GM19467 (cell line): ENCODE data around the gene IQGAP2.
"Not testable (repeated sequence)": the region's sequence is repeated elsewhere in the genome, so short reads cannot be mapped to it uniquely, and the experiment has no call there.

Experiments used
- ATAC-seq: cut with Tn5 transposase; IDR thresholded peaks from one replicate; pipeline ENCODE4 v1.9.1; 2021; ENCODE audit warnings: mild to moderate bottlenecking, moderate library complexity; ENCODE audit not compliant: unreplicated experiment

IQGAP2 gene

GRCh38 chr5:76723906-76724305 lies 320.8 kb downstream of the IQGAP2 start:
- no peak for ATAC-seq

DNA sequence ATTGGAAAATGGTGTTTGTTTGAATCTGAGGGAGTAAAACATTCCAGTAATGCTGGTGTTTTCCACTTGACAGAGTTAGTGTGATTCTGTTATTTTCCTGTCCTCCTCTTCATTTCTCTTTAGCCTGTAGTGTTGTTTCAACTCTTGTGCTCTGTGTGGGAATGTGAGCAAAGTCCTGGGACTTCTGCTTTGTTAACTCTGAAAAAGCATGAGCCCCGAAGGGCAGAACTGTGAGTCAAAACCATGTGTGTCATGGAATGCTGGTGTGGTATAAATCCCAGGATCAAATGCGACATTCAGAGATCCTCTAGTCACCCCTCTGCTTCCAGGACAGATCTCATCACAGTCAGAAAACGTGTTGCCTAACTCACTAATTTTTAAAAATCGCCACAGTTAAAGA lies 321.8 kb downstream of the IQGAP2 start:
- no peak for ATAC-seq

DNA sequence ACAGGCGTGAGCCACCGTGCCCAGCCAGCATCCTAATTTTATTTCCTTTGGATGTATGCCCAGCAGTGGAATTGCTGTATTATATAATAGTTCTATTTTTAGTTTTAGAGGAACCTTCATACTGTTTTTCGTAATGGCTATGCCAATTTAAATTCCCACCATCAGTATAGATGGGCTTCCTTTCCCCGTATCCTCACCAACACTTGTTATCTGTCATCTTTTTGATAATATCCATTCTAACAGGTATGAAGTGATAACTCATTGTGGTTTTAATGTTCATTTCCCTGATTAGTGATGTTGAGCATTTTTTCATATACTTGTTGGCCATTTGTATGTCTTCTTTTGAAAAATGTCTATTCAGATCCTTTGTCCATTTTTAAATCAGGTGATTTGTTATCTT lies 325.9 kb downstream of the IQGAP2 start:
- no peak for ATAC-seq

DNA sequence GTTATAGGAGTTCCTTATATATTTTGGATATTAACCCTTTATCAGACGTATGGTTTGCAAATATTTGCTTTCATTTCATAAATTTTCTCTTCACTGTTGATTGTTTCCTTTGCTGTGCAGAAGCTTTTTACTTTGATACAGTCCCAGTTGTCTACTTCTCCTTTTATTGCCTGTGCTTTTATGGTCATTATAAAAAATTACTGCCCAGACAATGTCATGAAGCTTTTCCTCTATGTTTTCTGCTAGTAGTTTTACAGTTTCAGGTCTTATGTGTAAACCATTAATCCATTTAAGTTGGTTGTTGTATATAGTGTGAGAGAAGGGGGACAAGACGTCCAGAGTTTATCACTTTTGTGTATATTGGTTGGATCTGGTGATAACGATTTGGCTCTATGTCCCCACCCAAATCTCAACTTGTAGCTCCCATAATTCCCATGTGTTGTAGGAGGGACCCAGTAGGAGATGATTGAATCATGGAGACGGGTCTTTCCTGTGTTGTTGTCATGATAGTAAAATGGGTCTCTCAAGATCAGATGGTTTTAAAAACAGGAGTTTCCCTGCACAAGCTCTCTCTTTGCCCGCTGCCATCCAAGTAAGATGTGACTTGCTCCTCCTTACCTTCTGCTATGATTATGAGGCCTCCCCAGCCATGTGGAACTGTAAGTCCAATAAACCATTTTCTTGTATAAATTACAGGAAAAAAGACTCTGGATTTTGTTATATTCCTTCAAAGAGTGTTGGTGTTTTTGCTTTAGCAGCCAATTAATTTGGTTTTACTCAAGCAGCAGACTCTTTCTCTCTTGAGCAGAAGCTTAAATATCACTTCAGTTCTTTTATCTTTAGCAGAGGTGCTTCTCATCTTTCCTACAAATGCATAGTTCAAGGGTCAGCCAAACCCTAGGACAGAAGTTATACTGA lies 326.5 kb downstream of the IQGAP2 start:
- no peak for ATAC-seq

- no peak for ATAC-seq
Measured at GRCh38 chr5:76732405-76733048, 329.4 kb downstream of the IQGAP2 start.

- peak; percentile 69 for ATAC-seq
Measured at GRCh38 chr5:76733049-76733417, 329.9 kb downstream of the IQGAP2 start.

DNA sequence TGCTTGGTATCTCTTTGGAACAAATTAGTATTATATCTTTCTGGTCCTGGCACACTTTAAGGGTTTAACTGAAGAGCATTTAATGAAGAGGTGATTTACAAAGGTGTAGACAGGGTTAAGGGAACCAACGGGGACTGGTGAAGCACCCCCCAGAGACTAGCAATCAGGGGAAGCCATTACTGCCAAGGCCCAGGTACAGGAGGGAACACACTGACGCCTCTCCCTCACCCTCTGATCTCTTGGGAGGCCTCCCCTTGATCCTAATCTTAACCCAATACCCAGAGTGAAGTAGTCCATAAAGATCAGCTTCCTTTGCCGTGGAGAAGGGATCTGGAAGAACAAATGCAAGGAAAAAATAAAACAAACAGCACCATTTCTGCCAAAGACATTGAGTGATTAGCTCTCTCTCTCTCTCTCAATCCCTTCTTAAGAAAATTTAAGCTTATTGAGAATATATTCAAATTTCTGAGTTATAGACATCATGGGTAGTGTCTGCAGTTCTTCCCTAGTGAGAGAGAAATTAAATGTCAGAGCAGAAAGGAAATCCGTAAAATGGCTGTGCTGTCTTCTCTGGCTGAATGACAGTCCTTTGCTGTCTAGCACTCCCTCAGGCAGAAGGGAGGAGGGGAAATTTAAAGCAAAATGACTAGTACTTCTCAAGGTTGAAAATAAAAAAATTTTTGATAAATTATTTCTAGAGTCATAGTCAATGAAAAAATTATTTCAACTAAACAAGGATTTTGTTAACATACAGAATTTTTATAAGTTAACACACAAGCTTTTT lies 332.9 kb downstream of the IQGAP2 start:
- no peak for ATAC-seq

GRCh38 chr5:76736679-76737556 lies 333.8 kb downstream of the IQGAP2 start:
- no peak for ATAC-seq

- no peak for ATAC-seq
Measured at GRCh38 chr5:76737846-76738245, 334.8 kb downstream of the IQGAP2 start.

DNA sequence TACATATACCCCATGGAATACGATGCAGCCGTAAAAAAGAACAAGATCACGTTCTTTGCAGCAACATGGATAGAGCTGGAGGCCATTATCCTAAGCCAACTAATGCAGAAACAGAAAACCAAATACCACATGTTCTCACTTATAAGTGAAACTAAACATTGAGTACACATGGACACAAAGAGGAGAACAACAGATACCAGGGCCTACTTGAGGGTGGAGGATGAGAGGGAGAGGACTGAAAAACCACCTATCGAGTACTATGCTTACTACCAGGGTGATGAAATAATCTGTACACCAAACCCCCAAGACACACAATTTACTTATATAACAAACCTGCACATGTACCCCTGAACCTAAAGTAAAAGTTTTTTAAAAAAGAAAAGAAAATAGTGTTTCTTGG lies 338.4 kb downstream of the IQGAP2 start:
- not testable (repeated sequence) for ATAC-seq

- no peak for ATAC-seq
Measured at GRCh38 chr5:76742583-76742982, 339.5 kb downstream of the IQGAP2 start.

- no peak for ATAC-seq
Measured at GRCh38 chr5:76744632-76745031, 341.5 kb downstream of the IQGAP2 start.

DNA sequence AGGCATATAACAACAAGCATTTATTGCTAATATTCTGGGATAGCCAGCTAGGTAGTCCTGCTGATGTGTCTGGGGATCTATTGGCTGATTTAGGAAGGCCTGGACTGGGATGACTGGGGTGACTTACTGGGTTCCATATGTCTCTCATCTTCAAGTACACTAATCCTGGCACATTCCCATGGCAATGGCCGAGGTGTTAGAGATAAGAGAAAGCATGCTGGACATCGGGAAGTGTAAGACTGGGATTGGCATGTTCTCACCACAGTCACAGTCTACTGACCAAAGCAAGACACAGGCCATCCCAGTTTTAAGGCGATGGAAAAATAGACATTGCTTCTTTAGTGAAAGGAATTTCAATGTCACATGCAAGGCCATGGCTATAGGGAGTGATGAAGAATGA lies 342.6 kb downstream of the IQGAP2 start:
- no peak for ATAC-seq

- no peak for ATAC-seq
Measured at GRCh38 chr5:76746677-76747076, 343.6 kb downstream of the IQGAP2 start.

DNA sequence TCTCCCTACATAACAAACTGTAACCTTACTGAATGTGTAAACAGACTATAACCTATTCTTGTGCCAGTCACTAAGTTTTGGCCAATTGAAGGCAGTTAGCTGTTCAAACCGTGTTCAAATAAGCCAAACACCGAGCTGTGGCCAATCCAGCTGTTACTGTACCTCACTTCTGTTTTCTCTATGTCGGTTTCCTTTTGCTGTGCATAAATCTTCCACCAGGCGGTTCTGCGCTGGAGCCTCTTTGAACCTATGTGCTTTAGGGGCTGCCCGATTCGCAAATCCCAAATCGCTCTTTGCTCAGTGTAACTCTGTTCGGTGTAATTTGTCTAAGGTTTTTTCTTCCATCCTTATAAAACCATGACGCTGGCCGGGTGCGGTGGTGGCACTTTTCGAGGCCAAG lies 344.6 kb downstream of the IQGAP2 start:
- no peak for ATAC-seq

DNA sequence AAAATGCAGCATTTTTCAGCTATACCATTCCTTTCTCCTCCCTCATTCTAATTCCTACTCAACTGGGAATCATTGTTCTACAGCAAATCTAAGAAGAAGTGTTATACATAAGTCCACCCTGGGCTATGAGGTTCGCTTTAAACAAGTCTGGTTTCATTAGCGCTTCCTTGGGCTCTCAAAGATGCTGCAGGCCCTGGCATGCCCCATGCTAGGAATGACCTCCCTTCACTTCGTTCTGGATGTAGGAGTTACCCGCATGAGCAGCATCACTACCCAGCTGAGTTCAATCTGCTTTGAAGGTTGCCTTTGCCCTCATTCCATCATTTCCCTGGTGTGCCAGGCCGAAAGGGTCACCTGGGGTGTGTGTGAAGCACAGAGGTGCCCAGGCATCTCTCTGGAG lies 348.2 kb downstream of the IQGAP2 start:
- no peak for ATAC-seq

GRCh38 chr5:76754668-76755078 lies 351.6 kb downstream of the IQGAP2 start:
- ATAC-seq, result no peak

DNA sequence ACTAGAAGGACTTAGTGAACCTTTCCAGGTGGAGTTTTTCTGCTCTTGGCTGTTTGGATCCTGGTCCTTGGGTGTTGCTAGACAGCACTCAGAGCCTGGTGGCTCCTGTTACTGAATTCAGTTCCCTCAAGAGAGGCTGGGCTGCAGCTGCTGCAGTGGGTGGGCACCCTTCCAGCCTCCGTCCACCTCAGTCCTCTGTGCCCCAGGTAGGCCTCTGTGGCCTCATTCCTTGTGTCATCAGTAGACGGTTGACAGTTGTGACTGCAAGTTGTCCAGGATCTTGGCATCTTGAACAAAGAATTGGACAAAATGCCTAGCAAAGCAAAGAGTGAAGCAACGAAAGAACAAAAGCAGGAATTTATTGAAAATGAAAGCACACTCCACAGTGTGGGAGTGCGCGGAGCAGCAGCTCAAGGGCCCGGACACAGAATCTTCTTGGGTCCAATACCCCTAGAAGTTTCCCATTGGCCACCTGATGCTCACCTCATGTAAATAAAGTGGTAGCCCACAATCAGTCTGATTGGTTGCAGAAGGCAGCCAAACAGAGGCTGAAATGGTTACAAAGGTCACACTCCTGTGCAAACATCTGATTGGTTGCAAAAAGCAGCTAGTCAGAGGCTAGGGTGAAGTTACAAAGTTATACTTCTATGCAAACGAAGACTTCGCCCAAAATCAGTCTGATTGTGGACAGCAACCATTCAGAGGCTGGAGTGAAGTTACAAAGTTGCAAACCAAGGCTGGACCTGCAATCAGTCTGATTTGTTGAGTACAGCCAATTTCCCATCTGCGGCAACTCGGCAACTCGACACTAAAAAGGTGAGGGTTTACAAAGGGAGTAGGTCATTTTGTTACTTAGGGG lies 352.9 kb downstream of the IQGAP2 start:
- ATAC-seq, result no peak

- no peak for ATAC-seq
Measured at GRCh38 chr5:76757049-76757448, 354.0 kb downstream of the IQGAP2 start.
